Activated CD4-positive, alpha-beta T cell treated with anti-CD3 and anti-CD28 coated beads for 36 hours (primary cell): Measurements from ENCODE around the gene TCF7. TPM values are rescaled to one million over a fixed set of nuclear protein-coding genes. Genes with fewer than 3 reads are reported as not detected.

Experiments used
- ATAC-seq: fragments of 200-7000 bp; cut with Tn5 transposase; one replicate; pipeline ENCODE4 v1.10.0; 2021; ENCODE audit warnings: mild to moderate bottlenecking, moderate library complexity
- CTCF ChIA-PET: fragments of 350-600 bp; sonication (Branson Sonifier 250); formaldehyde crosslinking; loops from one replicate; lab custom pipeline; 2021; ENCODE audit warnings: antibody characterized with exemption; lab: Charles Lee
- POLR2A ChIA-PET: fragments of 350-600 bp; sonication (Branson Sonifier 250); formaldehyde crosslinking; loops from one replicate; lab custom pipeline; 2021; ENCODE audit warnings: antibody characterized with exemption, inconsistent platforms; lab: Charles Lee
- DNase-seq: peaks from one replicate; pipeline ENCODE4 v3.0.0-alpha.2; 2020
- H3K27ac Mint-ChIP-seq: one replicate; pipeline ENCODE4 v1.8.0; 2021; ENCODE audit warnings: mixed read lengths
- H3K27me3 Mint-ChIP-seq: one replicate; pipeline ENCODE4 v1.8.0; 2021; ENCODE audit warnings: mixed read lengths
- H3K36me3 Mint-ChIP-seq: one replicate; pipeline ENCODE4 v1.8.0; 2021; ENCODE audit warnings: low read depth, mixed read lengths
- H3K4me1 Mint-ChIP-seq: one replicate; pipeline ENCODE4 v1.8.0; 2021; ENCODE audit warnings: mixed read lengths
- H3K4me3 Mint-ChIP-seq: one replicate; pipeline ENCODE4 v1.8.0; 2021; ENCODE audit warnings: mild to moderate bottlenecking, moderate library complexity, mixed read lengths
- H3K9me3 Mint-ChIP-seq: one replicate; pipeline ENCODE4 v1.8.0; 2021; ENCODE audit warnings: low read depth, mixed read lengths
- intact Hi-C, 2 experiments: fragments of 100-400 bp; cut with DNase I in 1 of 2; cut with micrococcal nuclease in 1 of 2; formaldehyde crosslinking; loops; one replicate each; pipeline versions ENCODE4 v1.14.2 to v1.15.1; 2022 to 2024; cut with DNase I, micrococcal nuclease
- total RNA-seq, 2 experiments: library from RNA; stranded (reverse); gene quantifications; one replicate each; pipeline ENCODE4 v1.2.3, GENCODE V29; 2021

Gene TCF7
- total RNA-seq, 2 experiments from 2014 or later, result 94.8 to 117 TPM

DNA sequence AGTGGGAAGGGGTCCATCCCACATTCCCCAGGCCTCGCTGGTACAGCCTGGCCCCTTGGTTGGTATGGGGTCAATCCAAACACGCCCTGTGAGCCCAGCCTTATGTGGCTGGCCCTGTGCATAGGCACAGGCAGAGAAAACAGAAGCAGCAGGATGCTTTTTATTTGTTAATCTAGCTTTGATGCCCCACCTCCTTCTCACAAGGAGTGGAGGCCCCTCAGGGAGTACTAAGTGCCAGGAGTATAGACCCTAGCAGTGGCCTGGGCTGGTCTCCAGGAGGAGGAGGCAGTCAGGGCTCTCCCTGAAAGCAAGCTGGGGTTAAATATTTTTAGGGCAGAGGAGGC, 14.6 kb upstream of the TCF7 start:
- H3K4me3 Mint-ChIP-seq, result peak overlapping the region; percentile 40
- H3K27ac Mint-ChIP-seq, result peak overlapping the region; percentile 84
- H3K36me3 Mint-ChIP-seq, result peaks cover 1% of the 10 kb centered on the region
- peaks cover 79% of the 10 kb centered on the region for H3K4me1 Mint-ChIP-seq
- intact Hi-C loops, result loop anchor here (1.0 kb wide), 6 partner anchors 11 to 61 kb away; no protein-coding TSS in a partner anchor
- ChIA-PET POLR2A (interaction anchor here (0.6 to 5.1 kb wide), 20 partner anchors 9 to 1609 kb away, joined by 3 to 59 read pairs (median 4); partner anchors contain the start of genes IRF1 and TCF7), CTCF (interaction anchor here (0.6 to 7.3 kb wide), 21 partner anchors 10 to 488 kb away, joined by 3 to 106 read pairs (median 18); no protein-coding TSS in a partner anchor)
- ATAC-seq, result peak; percentile 0
- H3K27me3 Mint-ChIP-seq, result peaks cover 2% of the 10 kb centered on the region
- no peak for DNase-seq
- no peaks in the 10 kb centered on the region for H3K9me3 Mint-ChIP-seq

DNA sequence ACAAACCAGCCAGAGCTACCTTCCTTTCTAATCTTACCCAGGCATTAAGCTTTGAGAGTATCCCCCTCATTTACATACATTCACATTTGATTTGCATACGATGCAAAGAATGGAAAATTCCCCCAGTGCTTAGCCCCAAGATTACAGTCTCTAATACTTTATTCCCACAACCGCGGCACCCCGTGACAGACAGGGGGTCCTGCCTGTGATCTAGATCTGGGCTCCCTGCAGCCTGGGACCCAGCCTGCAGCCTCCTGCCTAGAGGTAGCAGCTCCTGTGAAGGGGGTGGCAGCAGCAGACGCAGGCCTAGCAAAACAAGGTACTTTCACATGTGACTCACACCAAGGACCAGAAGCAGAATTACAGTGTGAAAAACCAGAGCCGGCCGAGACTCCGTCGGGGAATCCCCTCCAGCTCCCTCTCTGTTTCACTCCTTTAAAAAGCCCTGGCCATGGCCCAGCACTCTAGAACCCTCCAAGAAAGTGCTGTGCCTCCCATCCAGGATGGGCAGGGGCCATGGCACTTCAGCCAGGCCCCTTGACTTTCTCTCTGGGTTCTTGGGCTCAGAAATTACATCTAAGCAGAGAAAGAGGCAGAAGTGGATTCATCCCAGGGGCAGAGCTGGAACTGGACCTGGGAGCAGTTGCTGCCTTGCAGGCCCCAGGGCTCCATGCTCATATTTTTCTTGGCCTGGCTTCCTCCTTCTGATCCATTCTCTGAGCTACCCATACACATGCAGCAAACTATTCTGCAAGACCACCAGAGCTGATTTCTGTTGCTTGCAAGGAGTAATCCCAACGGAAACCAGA, 14.0 kb upstream of the TCF7 start:
- H3K27ac Mint-ChIP-seq, result peak overlapping the region; percentile 84
- CTCF ChIA-PET, result interaction anchor here (0.6 to 7.3 kb wide), 23 partner anchors 11 to 487 kb away, joined by 3 to 106 read pairs (median 16); no protein-coding TSS in a partner anchor

DNA sequence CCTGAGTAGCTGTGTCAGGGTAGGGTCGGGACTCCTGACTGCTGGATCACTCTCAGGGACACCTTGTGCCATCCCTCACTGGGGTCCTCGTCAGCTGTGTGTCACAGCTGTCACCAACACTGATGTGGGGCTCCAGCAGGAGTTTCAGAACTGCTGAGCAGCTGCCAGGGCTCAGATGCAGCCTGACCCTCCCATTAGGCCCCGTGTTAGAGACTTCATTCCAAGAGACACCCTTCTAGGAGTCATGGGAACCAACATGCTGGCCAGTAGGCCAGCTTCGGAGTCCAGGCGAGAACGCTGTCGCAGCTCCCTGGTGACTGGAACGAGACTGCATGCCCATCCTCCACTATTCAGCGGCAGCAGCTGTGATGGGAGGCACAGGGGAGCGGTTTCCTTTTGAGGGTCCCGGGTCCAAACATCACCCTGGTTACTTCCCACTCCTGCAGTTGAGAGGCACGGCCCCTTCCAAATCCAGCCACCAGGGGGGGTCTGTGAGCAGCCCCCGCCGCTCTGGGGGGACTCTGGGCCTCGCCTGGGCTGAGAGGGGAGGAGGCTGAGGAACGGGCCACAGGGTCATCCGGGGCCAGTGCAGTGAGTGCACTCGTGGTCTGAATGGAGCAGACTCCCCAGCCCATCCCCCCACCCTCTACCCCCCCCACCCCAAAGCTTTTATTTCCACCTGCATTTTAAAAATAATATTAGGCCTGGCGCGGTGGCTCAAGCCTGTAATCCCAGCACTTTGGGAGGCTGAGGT, 12.6 kb upstream of the TCF7 start:
- Mint-ChIP-seq H3K9me3 (no peaks in the 10 kb centered on the region), H3K27ac (no peak overlapping the region), H3K27me3 (peaks cover 2% of the 10 kb centered on the region), H3K4me3 (no peak overlapping the region), H3K36me3 (peaks cover 1% of the 10 kb centered on the region), H3K4me1 (peaks cover 93% of the 10 kb centered on the region)
- ATAC-seq, result peak; percentile 11
- DNase-seq, result peak; percentile 84
- CTCF ChIA-PET, result interaction anchor here (0.6 to 7.3 kb wide), 21 partner anchors 12 to 95 kb away, joined by 3 to 106 read pairs (median 16); no protein-coding TSS in a partner anchor
- POLR2A ChIA-PET, result interaction anchor here (0.6 to 5.1 kb wide), 4 partner anchors 11 to 124 kb away, joined by 3 to 59 read pairs (median 4); partner anchors contain the start of genes PPP2CA and TCF7
- intact Hi-C loops, result no loop called here

More for the DNA sequence above, 14.0 kb upstream of the TCF7 start:
- intact Hi-C loops, result loop anchor here (1.0 kb wide), 6 partner anchors 11 to 61 kb away; no protein-coding TSS in a partner anchor
- H3K27me3 Mint-ChIP-seq, result peaks cover 2% of the 10 kb centered on the region
- POLR2A ChIA-PET, result interaction anchor here (0.6 to 5.1 kb wide), 20 partner anchors 9 to 1609 kb away, joined by 3 to 59 read pairs (median 4); partner anchors contain the start of genes IRF1 and TCF7
- peaks cover 83% of the 10 kb centered on the region for H3K4me1 Mint-ChIP-seq
- no peaks in the 10 kb centered on the region for H3K9me3 Mint-ChIP-seq
- DNase-seq, result peak; percentile 94
- peak overlapping the region; percentile 40 for H3K4me3 Mint-ChIP-seq
- H3K36me3 Mint-ChIP-seq, result peaks cover 1% of the 10 kb centered on the region
- peak; percentile 80 for ATAC-seq

GRCh38 chr5:134103397-134103796, 11.1 kb upstream of the TCF7 start:
- POLR2A ChIA-PET, result interaction anchor here (0.7 to 1.0 kb wide), 3 partner anchors 9 to 35 kb away, joined by 3 to 12 read pairs (median 3); no protein-coding TSS in a partner anchor

DNA sequence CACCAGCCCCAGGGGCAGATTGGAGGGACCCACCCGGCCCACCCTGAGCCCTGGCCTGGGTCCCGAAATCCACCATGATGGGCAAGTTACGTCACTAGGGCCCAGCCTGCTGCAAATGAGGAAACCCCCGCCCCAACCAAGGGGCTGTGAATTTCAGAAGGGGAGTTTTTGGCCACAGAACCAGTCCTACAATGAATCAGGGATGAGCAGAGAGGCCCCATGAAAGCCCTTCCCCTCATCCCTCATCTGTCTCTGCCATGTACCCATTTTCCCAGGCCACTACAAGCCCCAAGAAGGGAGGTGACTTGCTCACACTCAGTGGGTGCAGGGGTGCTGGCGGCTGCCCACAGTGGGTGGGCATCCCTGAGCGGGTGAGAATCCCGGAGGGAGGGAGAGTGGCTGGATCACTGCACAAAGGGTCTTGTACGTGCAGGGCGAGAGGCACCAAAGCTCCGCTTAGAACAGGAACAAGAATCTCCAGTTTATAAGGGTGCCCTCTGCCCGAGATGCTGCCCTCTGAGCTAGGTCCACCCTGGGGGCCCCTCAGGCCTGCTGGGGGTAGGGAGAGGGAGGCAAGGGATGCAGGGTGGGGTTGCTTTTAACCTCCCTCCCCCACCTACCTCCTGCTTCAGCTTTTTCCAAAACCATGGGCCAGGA, 10.4 kb upstream of the TCF7 start:
- Mint-ChIP-seq H3K27ac (peak overlapping the region; percentile 89), H3K4me3 (peak overlapping the region; percentile 60), H3K9me3 (no peaks in the 10 kb centered on the region), H3K27me3 (no peaks in the 10 kb centered on the region), H3K4me1 (peaks cover 84% of the 10 kb centered on the region), H3K36me3 (no peaks in the 10 kb centered on the region)
- ChIA-PET POLR2A (interaction anchor here (0.7 to 1.2 kb wide), 6 partner anchors 8 to 36 kb away, joined by 3 to 12 read pairs (median 3); no protein-coding TSS in a partner anchor), CTCF (interaction anchor here (0.6 to 7.3 kb wide), 11 partner anchors 14 to 424 kb away, joined by 3 to 106 read pairs (median 8); no protein-coding TSS in a partner anchor)
- peak; percentile 73 for DNase-seq
- intact Hi-C loops, result loop anchor here in 1 of 2 experiments (1.0 kb wide), 1 partner anchor 7 kb away; no protein-coding TSS in a partner anchor
- peak; percentile 5 for ATAC-seq

More at GRCh38 chr5:134103397-134103796, 11.1 kb upstream of the TCF7 start:
- Mint-ChIP-seq H3K27ac (peak overlapping the region; percentile 89), H3K27me3 (no peaks in the 10 kb centered on the region), H3K4me1 (peaks cover 91% of the 10 kb centered on the region), H3K4me3 (peak overlapping the region; percentile 22), H3K9me3 (no peaks in the 10 kb centered on the region), H3K36me3 (no peaks in the 10 kb centered on the region)
- CTCF ChIA-PET, result interaction anchor here (0.8 to 7.3 kb wide), 9 partner anchors 14 to 63 kb away, joined by 3 to 106 read pairs (median 42); no protein-coding TSS in a partner anchor
- intact Hi-C loops, result loop anchor here in 1 of 2 experiments (1.0 kb wide), 1 partner anchor 8 kb away; no protein-coding TSS in a partner anchor
- peak; percentile 77 for DNase-seq
- ATAC-seq, result peak; percentile 37

DNA sequence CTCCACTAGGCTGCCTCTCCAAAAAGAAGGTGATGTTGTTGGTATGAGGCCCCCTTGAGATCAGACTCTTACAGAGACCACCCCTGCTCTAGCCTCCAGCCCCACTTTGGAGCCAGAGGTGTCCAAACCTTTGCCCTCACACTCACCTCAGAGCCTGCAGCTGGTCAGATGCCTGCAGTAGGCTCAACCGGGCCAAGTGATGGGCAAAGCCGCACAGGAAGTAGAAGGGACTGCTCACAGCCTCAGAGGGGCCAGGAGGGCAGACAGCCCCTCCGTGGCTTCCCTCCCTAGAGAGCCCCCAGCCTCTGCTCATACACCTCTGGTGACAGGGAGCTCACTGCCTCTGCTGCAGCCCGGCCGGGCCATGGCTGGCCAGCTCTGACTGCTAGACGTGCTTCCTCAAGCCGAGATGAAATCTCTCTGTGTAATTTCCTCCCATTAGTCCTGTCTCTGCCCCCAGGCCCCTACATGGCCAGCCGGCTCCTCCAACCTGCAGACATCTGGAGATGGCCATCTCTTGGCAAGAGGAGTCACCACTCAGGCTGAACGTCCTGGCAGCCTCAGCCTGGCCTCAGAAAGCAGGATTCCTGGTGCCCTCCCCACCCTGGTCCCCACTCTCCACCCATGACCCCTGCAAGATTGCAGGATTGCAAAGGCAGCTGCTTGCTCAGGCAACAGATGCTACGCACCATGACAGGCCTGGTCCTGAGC, 7.3 kb upstream of the TCF7 start:
- ATAC-seq (no peak), DNase-seq (no peak)
- Mint-ChIP-seq H3K4me3 (no peak overlapping the region), H3K9me3 (no peaks in the 10 kb centered on the region), H3K4me1 (peaks cover 76% of the 10 kb centered on the region), H3K36me3 (no peaks in the 10 kb centered on the region), H3K27ac (peak overlapping the region; percentile 60), H3K27me3 (no peaks in the 10 kb centered on the region)
- POLR2A ChIA-PET, result interaction anchor here (1.7 kb wide), 1 partner anchor 12 kb away, joined by 5 read pairs; no protein-coding TSS in a partner anchor
- intact Hi-C loops, result no loop called here
- CTCF ChIA-PET, result interaction anchor here (0.5 to 1.2 kb wide), 4 partner anchors 25 to 1639 kb away, joined by 3 to 4 read pairs (median 4); no protein-coding TSS in a partner anchor

DNA sequence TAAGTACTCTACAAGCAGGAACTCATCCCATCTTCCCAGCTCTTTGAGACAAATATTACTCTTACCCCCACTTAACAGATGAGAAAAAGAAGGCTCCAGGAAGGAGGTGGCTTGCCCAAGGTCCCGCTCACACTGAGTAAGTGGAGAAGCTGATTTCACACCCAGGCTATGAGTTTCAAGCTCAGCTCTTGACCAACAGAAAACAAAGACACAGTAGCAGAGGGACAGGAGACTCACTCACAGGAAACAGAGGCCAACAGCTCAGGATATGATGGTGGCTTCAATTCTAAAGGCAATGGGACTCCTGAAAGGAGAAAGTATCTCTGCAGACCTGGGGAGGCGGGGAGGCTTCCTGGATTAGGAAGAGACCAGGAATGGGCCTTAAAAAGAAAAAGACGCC, 6.7 kb upstream of the TCF7 start:
- ChIA-PET POLR2A (interaction anchor here (1.7 kb wide), 1 partner anchor 11 kb away, joined by 5 read pairs; no protein-coding TSS in a partner anchor), CTCF (interaction anchor here (0.5 to 1.2 kb wide), 5 partner anchors 24 to 1640 kb away, joined by 3 to 4 read pairs (median 3); no protein-coding TSS in a partner anchor)
- H3K9me3 Mint-ChIP-seq, result no peaks in the 10 kb centered on the region
- H3K4me1 Mint-ChIP-seq, result peaks cover 80% of the 10 kb centered on the region
- peak overlapping the region; percentile 18 for H3K27ac Mint-ChIP-seq
- H3K4me3 Mint-ChIP-seq, result no peak overlapping the region
- H3K27me3 Mint-ChIP-seq, result no peaks in the 10 kb centered on the region
- intact Hi-C loops, result no loop called here
- no peak for DNase-seq
- no peaks in the 10 kb centered on the region for H3K36me3 Mint-ChIP-seq
- ATAC-seq, result no peak

DNA sequence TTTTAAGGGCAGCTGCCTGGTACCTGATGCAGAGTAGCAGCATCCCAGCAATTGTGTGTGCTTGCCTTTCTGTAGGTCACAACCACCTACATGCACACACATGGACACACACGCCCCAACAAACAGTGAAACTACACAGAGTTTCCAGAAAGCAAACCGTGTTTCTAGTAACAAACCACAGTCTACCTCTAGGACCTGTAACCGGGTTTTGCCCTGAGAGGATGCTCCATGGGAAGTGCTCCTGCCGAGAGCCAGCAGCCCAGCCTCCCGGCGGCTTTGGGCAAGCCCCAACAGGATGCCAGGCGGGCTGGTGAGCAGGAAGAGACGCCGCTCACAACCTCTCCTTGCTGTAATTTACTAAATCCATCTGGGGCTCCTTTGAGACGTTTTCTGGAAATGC, 4.1 kb upstream of the TCF7 start:
- H3K9me3 Mint-ChIP-seq, result no peaks in the 10 kb centered on the region
- H3K36me3 Mint-ChIP-seq, result peaks cover 3% of the 10 kb centered on the region
- peak overlapping the region; percentile 89 for H3K27ac Mint-ChIP-seq
- H3K4me1 Mint-ChIP-seq, result peaks cover 63% of the 10 kb centered on the region
- H3K27me3 Mint-ChIP-seq, result no peaks in the 10 kb centered on the region
- ATAC-seq, result no peak
- intact Hi-C loops, result loop anchor here in 1 of 2 experiments (5.0 kb wide), 3 partner anchors 117 to 417 kb away; partner anchors contain the start of genes C5orf15, JADE2 and PPP2CA
- ChIA-PET POLR2A (interaction anchor here (0.6 to 4.9 kb wide), 3 partner anchors 10 to 66 kb away, joined by 3 to 59 read pairs (median 15); no protein-coding TSS in a partner anchor), CTCF (interaction anchor here (1.2 to 12.0 kb wide), 6 partner anchors 18 to 70 kb away, joined by 4 to 109 read pairs (median 22); no protein-coding TSS in a partner anchor)
- peak; percentile 63 for DNase-seq
- peak overlapping the region; percentile 85 for H3K4me3 Mint-ChIP-seq
